Endothelial cell (in vitro differentiated cells): ENCODE results near the gene LDHAL6B. TPM values are rescaled to one million over a fixed set of nuclear protein-coding genes. Genes with fewer than 3 reads are reported as not detected.

ENCODE experiments used
- DNase-seq: peaks from one replicate; pipeline ENCODE4 v3.0.0; 2021; ENCODE audit warnings: low spot score
- H3K27ac Mint-ChIP-seq: one replicate; pipeline ENCODE4 v1.8.0; 2021; ENCODE audit warnings: mixed read lengths, inconsistent platforms; ENCODE audit not compliant: unreplicated experiment
- H3K27me3 Mint-ChIP-seq: one replicate; pipeline ENCODE4 v1.8.0; 2021; ENCODE audit warnings: mild to moderate bottlenecking, moderate library complexity, mixed read lengths, inconsistent platforms; ENCODE audit not compliant: unreplicated experiment
- H3K36me3 Mint-ChIP-seq: one replicate; pipeline ENCODE4 v1.8.0; 2021; ENCODE audit warnings: mild to moderate bottlenecking, low read depth, mixed read lengths, inconsistent platforms; ENCODE audit not compliant: unreplicated experiment
- H3K4me1 Mint-ChIP-seq: one replicate; pipeline ENCODE4 v1.8.0; 2021; ENCODE audit warnings: mild to moderate bottlenecking, mixed read lengths, inconsistent platforms; ENCODE audit not compliant: unreplicated experiment
- H3K4me3 Mint-ChIP-seq: one replicate; pipeline ENCODE4 v1.8.0; 2021; ENCODE audit warnings: mild to moderate bottlenecking, mixed read lengths, inconsistent platforms; ENCODE audit not compliant: unreplicated experiment
- H3K9me3 Mint-ChIP-seq: one replicate; pipeline ENCODE4 v1.8.0; 2021; ENCODE audit warnings: mixed read lengths, inconsistent platforms; ENCODE audit not compliant: unreplicated experiment
- total RNA-seq: library from RNA; stranded (reverse); fragmentation: NEBNext Ultra II Directional; extraction: Animal tissue kit (Norgen Biotek cat#: 25700); gene quantifications from one replicate; pipeline ENCODE4 v1.2.1, GENCODE V29; 2021; ENCODE audit not compliant: unreplicated experiment
- TF ChIP-seq, protein P1 (sequence below): fragments of 200-600 bp; sonication (generic); IDR thresholded peaks from one replicate; pipeline ENCODE4 v1.5.0; 2021; ENCODE audit warnings: antibody characterized with exemption; ENCODE audit not compliant: unreplicated experiment

LDHAL6B gene
- total RNA-seq, 1 donor from 2014 or later, result not detected

DNA sequence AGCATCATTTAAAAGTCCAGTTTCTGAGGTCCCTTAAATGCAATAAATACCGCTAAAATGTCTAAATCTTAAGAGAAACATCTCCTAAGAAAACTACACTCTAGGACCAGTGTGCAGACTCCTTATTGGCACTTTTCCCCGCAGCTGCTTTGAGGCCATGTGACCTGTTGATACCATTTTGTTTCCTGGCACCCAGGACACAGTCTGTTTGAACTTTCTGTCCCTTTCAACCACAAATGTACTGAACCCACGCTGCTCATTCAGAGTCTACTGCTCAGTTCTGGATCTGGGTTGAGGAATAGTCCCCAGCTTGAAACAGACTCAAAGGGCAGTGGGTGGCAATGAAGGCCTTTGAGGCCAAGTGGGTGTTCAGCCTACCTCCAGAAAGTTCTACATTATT is 17.1 kb downstream of the LDHAL6B start:
- Mint-ChIP-seq H3K9me3 (no peaks in the 10 kb centered on the region), H3K4me1 (peaks cover 24% of the 10 kb centered on the region), H3K27ac (peak overlapping the region; percentile 2), H3K4me3 (no peak overlapping the region), H3K27me3 (no peaks in the 10 kb centered on the region), H3K36me3 (peaks cover 36% of the 10 kb centered on the region)
- TF ChIP-seq, protein P1, sequence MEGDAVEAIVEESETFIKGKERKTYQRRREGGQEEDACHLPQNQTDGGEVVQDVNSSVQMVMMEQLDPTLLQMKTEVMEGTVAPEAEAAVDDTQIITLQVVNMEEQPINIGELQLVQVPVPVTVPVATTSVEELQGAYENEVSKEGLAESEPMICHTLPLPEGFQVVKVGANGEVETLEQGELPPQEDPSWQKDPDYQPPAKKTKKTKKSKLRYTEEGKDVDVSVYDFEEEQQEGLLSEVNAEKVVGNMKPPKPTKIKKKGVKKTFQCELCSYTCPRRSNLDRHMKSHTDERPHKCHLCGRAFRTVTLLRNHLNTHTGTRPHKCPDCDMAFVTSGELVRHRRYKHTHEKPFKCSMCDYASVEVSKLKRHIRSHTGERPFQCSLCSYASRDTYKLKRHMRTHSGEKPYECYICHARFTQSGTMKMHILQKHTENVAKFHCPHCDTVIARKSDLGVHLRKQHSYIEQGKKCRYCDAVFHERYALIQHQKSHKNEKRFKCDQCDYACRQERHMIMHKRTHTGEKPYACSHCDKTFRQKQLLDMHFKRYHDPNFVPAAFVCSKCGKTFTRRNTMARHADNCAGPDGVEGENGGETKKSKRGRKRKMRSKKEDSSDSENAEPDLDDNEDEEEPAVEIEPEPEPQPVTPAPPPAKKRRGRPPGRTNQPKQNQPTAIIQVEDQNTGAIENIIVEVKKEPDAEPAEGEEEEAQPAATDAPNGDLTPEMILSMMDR, result no peak
- no peak for DNase-seq

DNA sequence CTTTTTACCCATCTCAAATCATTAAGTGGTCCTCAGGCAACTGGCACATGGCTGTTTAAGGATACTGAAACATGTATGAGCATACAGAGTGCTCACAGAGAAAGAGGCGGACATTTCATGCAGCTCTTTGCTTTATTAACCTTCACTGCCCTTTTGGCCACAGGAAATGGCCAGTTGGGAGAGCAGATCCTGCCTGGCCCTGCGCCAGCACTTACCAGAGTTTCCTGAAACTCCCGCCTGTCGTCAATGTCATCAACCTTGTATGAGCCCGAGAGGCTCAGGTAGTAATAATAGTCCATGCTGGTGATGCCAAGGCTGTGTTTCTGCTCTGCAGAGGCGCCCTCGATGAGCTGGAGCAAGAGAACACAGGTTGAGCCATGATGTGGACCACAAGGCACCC is 17.8 kb downstream of the LDHAL6B start:
- no peak for DNase-seq
- Mint-ChIP-seq H3K4me3 (no peak overlapping the region), H3K4me1 (peaks cover 24% of the 10 kb centered on the region), H3K27ac (no peak overlapping the region), H3K36me3 (peaks cover 36% of the 10 kb centered on the region), H3K27me3 (no peaks in the 10 kb centered on the region), H3K9me3 (no peaks in the 10 kb centered on the region)
- TF ChIP-seq, protein P1, result no peak

DNA sequence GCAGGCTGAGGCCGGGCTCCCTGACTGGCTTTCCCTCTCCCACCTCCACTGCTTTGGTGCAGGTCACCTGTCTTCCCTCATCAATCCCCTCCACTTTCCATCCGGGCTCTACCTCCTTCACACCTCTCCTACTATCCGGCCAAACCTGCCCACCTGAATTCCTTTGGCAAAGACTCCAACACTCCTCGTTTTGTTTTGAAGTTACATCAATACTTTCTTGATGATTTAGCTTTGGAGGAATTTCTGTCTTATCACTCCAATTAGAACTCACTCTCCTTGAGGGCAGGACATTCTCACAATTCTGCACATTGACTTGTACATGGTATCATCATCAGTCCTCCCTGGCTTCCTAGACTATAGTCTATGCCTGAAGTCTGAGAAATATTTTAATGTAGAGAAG is 20.4 kb downstream of the LDHAL6B start:
- TF ChIP-seq, protein P1, result no peak
- no peak for DNase-seq
- Mint-ChIP-seq H3K27me3 (no peaks in the 10 kb centered on the region), H3K36me3 (peaks cover 33% of the 10 kb centered on the region), H3K4me1 (peaks cover 24% of the 10 kb centered on the region), H3K4me3 (no peak overlapping the region), H3K27ac (no peak overlapping the region), H3K9me3 (no peaks in the 10 kb centered on the region)

DNA sequence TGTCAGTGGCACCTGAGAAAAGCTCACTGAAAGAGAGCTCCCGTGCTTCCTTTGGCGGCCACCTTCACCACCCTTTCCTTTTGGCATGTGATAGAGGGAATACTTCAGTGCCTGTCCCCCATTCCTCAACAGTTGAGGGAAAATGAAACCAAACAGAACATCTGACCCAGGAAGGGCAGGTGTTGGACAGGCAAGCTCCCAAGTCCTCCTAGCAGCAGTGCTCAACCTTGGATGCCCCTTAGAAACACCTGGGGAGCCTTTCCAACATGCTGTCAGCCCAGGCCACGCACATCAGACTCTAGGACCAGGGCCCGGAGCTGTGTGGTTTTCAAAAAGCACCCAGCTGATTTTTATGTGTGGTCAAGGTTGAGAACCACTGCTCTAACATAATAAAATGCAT is 22.4 kb downstream of the LDHAL6B start:
- peaks cover 20% of the 10 kb centered on the region for H3K36me3 Mint-ChIP-seq
- H3K9me3 Mint-ChIP-seq, result no peaks in the 10 kb centered on the region
- H3K27ac Mint-ChIP-seq, result no peak overlapping the region
- peaks cover 33% of the 10 kb centered on the region for H3K4me1 Mint-ChIP-seq
- no peaks in the 10 kb centered on the region for H3K27me3 Mint-ChIP-seq
- H3K4me3 Mint-ChIP-seq, result no peak overlapping the region
- TF ChIP-seq, protein P1, result no peak
- DNase-seq, result no peak

DNA sequence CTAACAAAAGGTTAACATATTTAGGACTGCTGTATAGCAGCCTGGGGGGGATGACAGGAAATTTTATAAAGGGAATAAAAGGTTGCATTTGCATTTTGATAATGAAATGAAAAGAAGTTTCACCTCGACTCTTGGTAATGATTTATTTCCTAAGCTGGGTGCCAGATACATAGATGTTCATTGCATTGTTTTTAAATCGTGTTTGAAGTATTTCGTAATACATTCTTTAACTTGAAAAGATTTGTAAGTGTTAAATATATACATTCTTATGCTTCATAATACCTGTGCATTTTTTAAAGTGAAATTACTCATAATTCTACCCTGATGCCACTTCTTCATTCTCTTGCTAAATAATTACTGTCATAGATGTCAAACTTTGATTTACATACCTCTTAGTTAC is 22.8 kb downstream of the LDHAL6B start:
- TF ChIP-seq, protein P1, result no peak
- Mint-ChIP-seq H3K4me1 (peaks cover 31% of the 10 kb centered on the region), H3K9me3 (no peaks in the 10 kb centered on the region), H3K36me3 (peaks cover 18% of the 10 kb centered on the region), H3K4me3 (no peak overlapping the region), H3K27me3 (no peaks in the 10 kb centered on the region), H3K27ac (no peak overlapping the region)
- no peak for DNase-seq
